Tibial nerve (tissue), 4 donors: ENCODE measurements around the gene SYNGAP1.

Experiments
- EP300 ChIP-seq, 2 donors: sonication (generic); formaldehyde crosslinking; IDR thresholded peaks; one replicate each; pipeline ENCODE4 v1.6.1; 2017; ENCODE audit warnings: antibody characterized with exemption in 2 of 2, mild to moderate bottlenecking in 1 of 2
- POLR2A ChIP-seq, 2 donors: fragments of 450-650 bp; IDR thresholded peaks; one replicate each; pipeline ENCODE4 v1.6.1; 2017; ENCODE audit warnings: antibody characterized with exemption in 2 of 2, mild to moderate bottlenecking in 2 of 2, moderate library complexity in 2 of 2
- TF ChIP-seq, protein P1 (sequence below), 5 experiments: fragments of 200-600 bp in 3 of 5; fragments of 450-650 bp in 2 of 5; sonication (generic) in 3 of 5; IDR thresholded peaks; one replicate each; pipeline ENCODE4 v1.5.1; 2016 to 2019; ENCODE audit warnings: antibody characterized with exemption in 5 of 5, mild to moderate bottlenecking in 3 of 5, moderate library complexity in 2 of 5

GRCh38 chr6:33377171-33377570 is 42.7 kb upstream of the SYNGAP1 start:
- TF ChIP-seq, protein P1, sequence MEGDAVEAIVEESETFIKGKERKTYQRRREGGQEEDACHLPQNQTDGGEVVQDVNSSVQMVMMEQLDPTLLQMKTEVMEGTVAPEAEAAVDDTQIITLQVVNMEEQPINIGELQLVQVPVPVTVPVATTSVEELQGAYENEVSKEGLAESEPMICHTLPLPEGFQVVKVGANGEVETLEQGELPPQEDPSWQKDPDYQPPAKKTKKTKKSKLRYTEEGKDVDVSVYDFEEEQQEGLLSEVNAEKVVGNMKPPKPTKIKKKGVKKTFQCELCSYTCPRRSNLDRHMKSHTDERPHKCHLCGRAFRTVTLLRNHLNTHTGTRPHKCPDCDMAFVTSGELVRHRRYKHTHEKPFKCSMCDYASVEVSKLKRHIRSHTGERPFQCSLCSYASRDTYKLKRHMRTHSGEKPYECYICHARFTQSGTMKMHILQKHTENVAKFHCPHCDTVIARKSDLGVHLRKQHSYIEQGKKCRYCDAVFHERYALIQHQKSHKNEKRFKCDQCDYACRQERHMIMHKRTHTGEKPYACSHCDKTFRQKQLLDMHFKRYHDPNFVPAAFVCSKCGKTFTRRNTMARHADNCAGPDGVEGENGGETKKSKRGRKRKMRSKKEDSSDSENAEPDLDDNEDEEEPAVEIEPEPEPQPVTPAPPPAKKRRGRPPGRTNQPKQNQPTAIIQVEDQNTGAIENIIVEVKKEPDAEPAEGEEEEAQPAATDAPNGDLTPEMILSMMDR (IDR thresholded peaks at IDR 0.05): no peak
- TF ChIP-seq POLR2A (IDR thresholded peaks at IDR 0.05): no peak
- TF ChIP-seq EP300 (IDR thresholded peaks at IDR 0.05): no peak
